GM21360 (cell line): ENCODE measurements around the gene TTF2.
A peak's percentile ranks its signal among the peaks of the same experiment; 100 is the strongest.

Source experiments
- ATAC-seq: cut with Tn5 transposase; IDR thresholded peaks from one replicate; pipeline ENCODE4 v1.9.1; 2021; ENCODE audit warnings: mild to moderate bottlenecking, moderate library complexity; ENCODE audit not compliant: unreplicated experiment

TTF2 gene

GRCh38 chr1:117059678-117060440, at the start of gene TTF2:
Gene TTF2 (plus strand): TSS chr1:117060326. CDS start chr1:117060347, 21 bp downstream.
- peak; percentile 87 for ATAC-seq

- ATAC-seq = no peak
These were observed 48.8 kb upstream of the TTF2 start for GRCh38 chr1:117011334-117011733.

- no peak for ATAC-seq
These were observed 46.7 kb upstream of the TTF2 start for GRCh38 chr1:117013309-117013858.

- no peak for ATAC-seq
These were observed 45.9 kb upstream of the TTF2 start for GRCh38 chr1:117014209-117014608.

- ATAC-seq = no peak
These were observed 44.4 kb upstream of the TTF2 start for GRCh38 chr1:117015724-117016123.

- no peak for ATAC-seq
These were observed 43.1 kb upstream of the TTF2 start for GRCh38 chr1:117017062-117017461.

- ATAC-seq = peak; percentile 51
These were observed 42.5 kb upstream of the TTF2 start for GRCh38 chr1:117017648-117018047.

- ATAC-seq = no peak
These were observed 39.5 kb upstream of the TTF2 start for GRCh38 chr1:117020526-117021156.

GRCh38 chr1:117022114-117022513, 38.0 kb upstream of the TTF2 start:
- no peak for ATAC-seq

- ATAC-seq = no peak
These were observed 34.6 kb upstream of the TTF2 start for GRCh38 chr1:117025568-117025967.

GRCh38 chr1:117026361-117026760, 33.8 kb upstream of the TTF2 start:
- ATAC-seq = no peak

- no peak for ATAC-seq
These were observed 30.4 kb upstream of the TTF2 start for GRCh38 chr1:117029685-117030084.

GRCh38 chr1:117030271-117030877, 29.8 kb upstream of the TTF2 start:
- ATAC-seq = no peak

GRCh38 chr1:117032266-117032665, 27.9 kb upstream of the TTF2 start:
- no peak for ATAC-seq

- ATAC-seq = no peak
These were observed 27.2 kb upstream of the TTF2 start for GRCh38 chr1:117032681-117033539.

GRCh38 chr1:117033772-117034171, 26.4 kb upstream of the TTF2 start:
- no peak for ATAC-seq

- no peak for ATAC-seq
These were observed 25.3 kb upstream of the TTF2 start for GRCh38 chr1:117034791-117035290.

GRCh38 chr1:117036018-117036461, 24.1 kb upstream of the TTF2 start:
- ATAC-seq = no peak

GRCh38 chr1:117037802-117038201, 22.3 kb upstream of the TTF2 start:
- no peak for ATAC-seq

GRCh38 chr1:117038236-117038635, 21.9 kb upstream of the TTF2 start:
- no peak for ATAC-seq

- no peak for ATAC-seq
These were observed 15.9 kb upstream of the TTF2 start for GRCh38 chr1:117044217-117044616.
